Measurements from ENCODE around the gene FGD1.

Gene FGD1

DNA sequence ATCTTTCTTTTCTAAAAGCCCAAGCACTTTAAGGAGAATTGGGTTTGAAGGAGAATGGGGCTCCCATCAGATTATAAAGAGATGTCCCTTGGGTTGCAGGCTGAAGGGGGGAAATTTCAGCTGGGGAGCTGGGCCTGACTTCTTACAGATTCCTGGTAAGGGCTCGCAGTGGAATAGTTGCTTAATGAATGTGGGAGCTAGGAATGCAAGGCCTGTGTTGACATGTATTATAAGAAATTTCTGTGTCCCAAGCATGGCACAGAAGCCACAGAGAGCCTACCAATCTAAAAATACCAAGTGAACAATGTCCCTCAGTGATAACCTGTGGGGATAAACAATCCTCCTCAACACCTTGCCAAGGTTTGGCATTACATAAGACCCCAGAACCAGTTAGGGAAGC, 98.9 kb downstream of the FGD1 start:
- no peak overlapping the region for H3K4me2 ChIP-seq (ENCODE audit: low read depth, low read length, poor library complexity, severe bottlenecking)
- H3K9me2 ChIP-seq (replicated peaks; ENCODE audit: insufficient read depth, low read length) = no peaks in the 10 kb centered on the region
- no peaks in the 10 kb centered on the region for H3K27me3 ChIP-seq (ENCODE audit: low read length)
- TF ChIP-seq EZH2phosphoT487 (conservative IDR thresholded peaks at IDR 0.05; ENCODE audit: low read length) = no peak
- TF ChIP-seq, protein P1, sequence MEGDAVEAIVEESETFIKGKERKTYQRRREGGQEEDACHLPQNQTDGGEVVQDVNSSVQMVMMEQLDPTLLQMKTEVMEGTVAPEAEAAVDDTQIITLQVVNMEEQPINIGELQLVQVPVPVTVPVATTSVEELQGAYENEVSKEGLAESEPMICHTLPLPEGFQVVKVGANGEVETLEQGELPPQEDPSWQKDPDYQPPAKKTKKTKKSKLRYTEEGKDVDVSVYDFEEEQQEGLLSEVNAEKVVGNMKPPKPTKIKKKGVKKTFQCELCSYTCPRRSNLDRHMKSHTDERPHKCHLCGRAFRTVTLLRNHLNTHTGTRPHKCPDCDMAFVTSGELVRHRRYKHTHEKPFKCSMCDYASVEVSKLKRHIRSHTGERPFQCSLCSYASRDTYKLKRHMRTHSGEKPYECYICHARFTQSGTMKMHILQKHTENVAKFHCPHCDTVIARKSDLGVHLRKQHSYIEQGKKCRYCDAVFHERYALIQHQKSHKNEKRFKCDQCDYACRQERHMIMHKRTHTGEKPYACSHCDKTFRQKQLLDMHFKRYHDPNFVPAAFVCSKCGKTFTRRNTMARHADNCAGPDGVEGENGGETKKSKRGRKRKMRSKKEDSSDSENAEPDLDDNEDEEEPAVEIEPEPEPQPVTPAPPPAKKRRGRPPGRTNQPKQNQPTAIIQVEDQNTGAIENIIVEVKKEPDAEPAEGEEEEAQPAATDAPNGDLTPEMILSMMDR (IDR thresholded peaks at IDR 0.05; ENCODE audit: insufficient read depth, low read length, poor library complexity, severe bottlenecking) = no peak
- no peaks in the 10 kb centered on the region for H3F3A ChIP-seq (ENCODE audit: insufficient read depth)
- no peaks in the 10 kb centered on the region for H3K9me3 ChIP-seq (ENCODE audit: insufficient read depth, low read length)
- no peaks in the 10 kb centered on the region for H3K36me3 ChIP-seq (ENCODE audit: low read length)
- H3K79me2 ChIP-seq (ENCODE audit: insufficient read depth, low read length) = no peaks in the 10 kb centered on the region
- no peak overlapping the region for H3K27ac ChIP-seq (ENCODE audit: low read depth, low read length)
- H3K9ac ChIP-seq (ENCODE audit: low read length) = no peak overlapping the region
- no peak overlapping the region for H2AFZ ChIP-seq (ENCODE audit: low read depth, low read length, severe bottlenecking)
- no peak overlapping the region for H3K4me3 ChIP-seq (ENCODE audit: insufficient read depth, low read length, poor library complexity, severe bottlenecking)
- no peaks in the 10 kb centered on the region for H4K20me1 ChIP-seq (ENCODE audit: low read depth, low read length)
